ENCODE measurements around the gene SEC31A. TPM values are rescaled to one million over a fixed set of nuclear protein-coding genes. Genes with fewer than 3 reads are reported as not detected.
"Not testable (repeated sequence)": the region's sequence is repeated elsewhere in the genome, so short reads cannot be mapped to it uniquely, and the experiment has no call there.

Gene SEC31A
- total RNA-seq, 1 experiment from 2014 or later, result 212 TPM

- H3K36me3 Mint-ChIP-seq (ENCODE audit: insufficient read depth, unreplicated experiment), result peaks cover 42% of the 10 kb centered on the region
- intact Hi-C loops (cut with micrococcal nuclease), result no loop called here
- H3K27ac Mint-ChIP-seq (ENCODE audit: low read depth, unreplicated experiment), result no peak overlapping the region
- no TSS peak for BruUV-seq (replicated peaks)
- no peak overlapping the region for H3K4me3 Mint-ChIP-seq (ENCODE audit: unreplicated experiment)
- no peak for DNase-seq (ENCODE audit: unreplicated experiment)
- TF ChIP-seq CTCF (IDR thresholded peaks at IDR 0.05; ENCODE audit: unreplicated experiment), result no peak
- POLR2A ChIA-PET, result interaction anchor here (0.7 kb wide), 1 partner anchor 71 kb away, joined by 3 read pairs; no protein-coding TSS in a partner anchor
- H3K4me1 Mint-ChIP-seq (ENCODE audit: insufficient read depth, unreplicated experiment), result no peaks in the 10 kb centered on the region
- CTCF ChIA-PET, result no interaction called here
- H3K27me3 Mint-ChIP-seq (ENCODE audit: insufficient read depth, unreplicated experiment), result no peaks in the 10 kb centered on the region
- H3K9me3 Mint-ChIP-seq (ENCODE audit: unreplicated experiment), result no peaks in the 10 kb centered on the region
Measured at GRCh38 chr4:82930848-82931755, 40.1 kb upstream of the SEC31A start.

GRCh38 chr4:82921795-82922194 lies 30.8 kb upstream of the SEC31A start:
- Mint-ChIP-seq H3K4me1 (ENCODE audit: insufficient read depth, unreplicated experiment) (no peaks in the 10 kb centered on the region), H3K36me3 (ENCODE audit: insufficient read depth, unreplicated experiment) (peaks cover 11% of the 10 kb centered on the region), H3K9me3 (ENCODE audit: unreplicated experiment) (no peaks in the 10 kb centered on the region), H3K27me3 (ENCODE audit: insufficient read depth, unreplicated experiment) (no peaks in the 10 kb centered on the region), H3K27ac (ENCODE audit: low read depth, unreplicated experiment) (no peak overlapping the region), H3K4me3 (ENCODE audit: unreplicated experiment) (no peak overlapping the region)
- intact Hi-C loops (cut with micrococcal nuclease), result no loop called here
- no peak for TF ChIP-seq CTCF (IDR thresholded peaks at IDR 0.05; ENCODE audit: unreplicated experiment)
- no TSS peak for BruUV-seq (replicated peaks)
- POLR2A ChIA-PET, result interaction anchor here (0.5 to 1.2 kb wide), 2 partner anchors 9 to 694 kb away, joined by 4 read pairs; no protein-coding TSS in a partner anchor
- no peak for DNase-seq (ENCODE audit: unreplicated experiment)
- CTCF ChIA-PET, result no interaction called here

GRCh38 chr4:82919386-82919785 lies 28.4 kb upstream of the SEC31A start:
- no peaks in the 10 kb centered on the region for H3K9me3 Mint-ChIP-seq (ENCODE audit: unreplicated experiment)
- H3K27me3 Mint-ChIP-seq (ENCODE audit: insufficient read depth, unreplicated experiment), result no peaks in the 10 kb centered on the region
- peaks cover 13% of the 10 kb centered on the region for H3K36me3 Mint-ChIP-seq (ENCODE audit: insufficient read depth, unreplicated experiment)
- no peak for DNase-seq (ENCODE audit: unreplicated experiment)
- H3K4me3 Mint-ChIP-seq (ENCODE audit: unreplicated experiment), result no peak overlapping the region
- no peak overlapping the region for H3K27ac Mint-ChIP-seq (ENCODE audit: low read depth, unreplicated experiment)
- TF ChIP-seq CTCF (IDR thresholded peaks at IDR 0.05; ENCODE audit: unreplicated experiment), result no peak
- intact Hi-C loops (cut with micrococcal nuclease), result no loop called here
- ChIA-PET CTCF (no interaction called here), POLR2A (no interaction called here)
- H3K4me1 Mint-ChIP-seq (ENCODE audit: insufficient read depth, unreplicated experiment), result no peaks in the 10 kb centered on the region
- BruUV-seq (replicated peaks), result no TSS peak

- intact Hi-C loops (cut with micrococcal nuclease), result no loop called here
- no peak for DNase-seq (ENCODE audit: unreplicated experiment)
- ChIA-PET CTCF (no interaction called here), POLR2A (interaction anchor here (1.1 to 1.6 kb wide), 2 partner anchors 18 to 19 kb away, joined by 3 to 4 read pairs; partner anchors contain the start of gene THAP9)
- Mint-ChIP-seq H3K4me3 (ENCODE audit: unreplicated experiment) (no peak overlapping the region), H3K27me3 (ENCODE audit: insufficient read depth, unreplicated experiment) (no peaks in the 10 kb centered on the region), H3K9me3 (ENCODE audit: unreplicated experiment) (no peaks in the 10 kb centered on the region), H3K27ac (ENCODE audit: low read depth, unreplicated experiment) (no peak overlapping the region), H3K36me3 (ENCODE audit: insufficient read depth, unreplicated experiment) (peaks cover 13% of the 10 kb centered on the region), H3K4me1 (ENCODE audit: insufficient read depth, unreplicated experiment) (no peaks in the 10 kb centered on the region)
- BruUV-seq (replicated peaks), result no TSS peak
- no peak for TF ChIP-seq CTCF (IDR thresholded peaks at IDR 0.05; ENCODE audit: unreplicated experiment)
Measured at GRCh38 chr4:82918091-82918490, 27.1 kb upstream of the SEC31A start.

GRCh38 chr4:82913968-82914367 lies 23.0 kb upstream of the SEC31A start:
- intact Hi-C loops (cut with micrococcal nuclease); BruUV-seq (replicated peaks); H3K9me3 Mint-ChIP-seq (ENCODE audit: unreplicated experiment); H3K27me3 Mint-ChIP-seq (ENCODE audit: insufficient read depth, unreplicated experiment); CTCF ChIA-PET; H3K4me3 Mint-ChIP-seq (ENCODE audit: unreplicated experiment); H3K27ac Mint-ChIP-seq (ENCODE audit: low read depth, unreplicated experiment); DNase-seq (ENCODE audit: unreplicated experiment); H3K4me1 Mint-ChIP-seq (ENCODE audit: insufficient read depth, unreplicated experiment): not testable (repeated sequence)
- POLR2A ChIA-PET, result interaction anchor here (3.3 kb wide), 1 partner anchor 13 kb away, joined by 14 read pairs; the partner anchor contains the start of gene THAP9
- peaks cover 20% of the 10 kb centered on the region for H3K36me3 Mint-ChIP-seq (ENCODE audit: insufficient read depth, unreplicated experiment)
